Myocyte (in vitro differentiated cells): ENCODE results near the gene PGM2L1. TPM values are rescaled to one million over a fixed set of nuclear protein-coding genes. Genes with fewer than 3 reads are reported as not detected.
"Not testable (repeated sequence)": the region's sequence is repeated elsewhere in the genome, so short reads cannot be mapped to it uniquely, and the experiment has no call there.

ENCODE experiments used
- DNase-seq: peaks from one replicate; pipeline ENCODE4 v3.0.0-alpha.2; 2012; ENCODE audit warnings: low read depth
- total RNA-seq: library from RNA; depleted of rRNA; stranded (reverse); fragments of >200 nt; gene quantifications from 2 replicates; pipeline ENCODE4 v1.2.3, GENCODE V29; 2014

PGM2L1 gene
- total RNA-seq, 1 donor from 2014 or later, result 17.9 TPM

DNA sequence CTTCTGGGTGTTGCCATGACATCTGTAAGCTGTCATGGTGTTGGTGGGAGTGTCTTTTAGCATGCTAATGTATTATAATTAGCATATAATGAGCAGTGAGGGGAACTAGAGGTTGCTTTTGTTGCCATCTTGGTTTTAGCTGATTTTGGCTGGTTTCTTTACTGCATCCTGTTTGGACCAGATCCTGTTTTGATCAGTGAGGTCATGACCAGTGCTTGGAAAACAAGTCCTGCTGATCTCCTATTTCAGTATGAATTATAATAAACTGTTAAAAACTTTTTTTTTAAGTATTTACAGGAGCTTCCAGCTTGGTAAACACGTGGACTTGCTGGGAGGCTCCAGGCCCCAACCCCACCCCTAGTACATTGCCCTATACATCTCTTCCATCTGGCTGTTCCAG is 56.3 kb downstream of the PGM2L1 start:
- DNase-seq, result no peak

DNA sequence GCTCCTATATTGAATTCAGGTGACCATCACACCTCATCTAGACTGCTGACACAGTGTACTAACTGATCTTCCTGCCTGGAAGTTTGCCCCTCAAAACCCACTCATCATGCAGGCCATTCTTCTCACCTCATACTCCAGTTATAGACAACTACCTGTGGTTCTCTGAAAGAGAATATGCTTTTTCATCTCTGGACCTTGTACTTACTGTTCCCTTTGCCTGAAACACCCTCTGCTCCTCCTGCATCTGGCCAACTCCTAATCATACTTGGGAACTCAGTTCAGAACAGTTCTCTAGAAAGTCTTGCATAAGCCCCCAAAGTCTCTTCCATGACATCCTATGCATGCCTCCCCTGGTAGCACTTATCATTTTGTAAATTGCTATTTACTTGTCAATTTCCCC is 58.6 kb downstream of the PGM2L1 start:
- no peak for DNase-seq

DNA sequence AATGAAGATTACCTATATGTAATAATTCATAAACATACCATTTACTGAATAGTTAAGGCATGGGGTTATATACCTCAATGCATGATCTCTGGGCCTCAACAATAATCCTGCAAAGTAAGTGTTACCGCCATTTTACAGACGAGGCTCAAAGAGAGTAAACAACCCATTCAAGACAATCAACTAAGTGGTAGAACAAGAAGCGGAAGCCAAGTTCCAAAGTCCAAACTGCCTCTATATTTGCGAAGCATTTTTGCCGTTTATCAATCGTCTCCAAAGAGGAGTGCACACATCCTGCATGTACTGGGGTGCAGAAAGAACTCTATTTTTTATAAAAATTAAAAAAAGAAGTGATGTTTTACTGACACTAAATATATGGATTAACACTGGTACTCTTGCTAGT is 59.3 kb downstream of the PGM2L1 start:
- no peak for DNase-seq

DNA sequence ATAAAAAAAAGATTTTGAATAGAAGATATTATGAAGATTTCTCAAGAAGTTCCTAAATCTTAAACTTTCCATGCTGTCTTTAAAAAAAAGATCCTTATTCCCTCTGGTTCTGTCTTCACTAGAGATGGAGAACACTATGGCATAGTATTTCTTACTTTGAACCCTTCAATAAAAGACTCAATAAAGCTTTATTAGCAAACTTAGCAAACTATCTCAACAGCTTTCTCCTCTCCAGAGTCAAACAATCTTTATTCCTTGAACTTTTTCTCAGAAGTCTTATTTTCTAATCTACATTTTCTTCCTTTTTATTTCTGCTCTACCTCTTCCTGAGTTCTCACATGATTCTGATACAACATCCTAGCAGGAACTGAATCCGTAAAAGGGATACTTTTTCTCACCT is 65.0 kb downstream of the PGM2L1 start:
- DNase-seq, result no peak

DNA sequence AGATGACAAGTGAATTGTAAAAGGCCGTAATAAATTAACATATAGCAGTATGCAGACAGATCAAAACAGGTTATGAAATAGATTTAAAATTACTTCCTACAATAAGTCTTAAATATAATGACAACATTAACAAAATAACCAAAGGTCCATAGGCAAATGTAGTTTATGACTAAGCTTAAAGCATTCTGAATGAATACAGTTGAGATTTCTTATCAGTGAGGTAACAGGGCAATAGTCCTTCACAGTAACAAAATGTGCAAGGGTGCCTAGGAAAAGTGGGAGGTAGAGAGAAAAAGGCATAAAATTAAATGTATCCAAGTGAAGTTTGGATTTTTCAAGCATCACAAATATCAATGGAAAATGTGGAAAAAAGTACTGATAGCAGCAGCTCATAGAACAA is 65.9 kb downstream of the PGM2L1 start:
- DNase-seq, result no peak

DNA sequence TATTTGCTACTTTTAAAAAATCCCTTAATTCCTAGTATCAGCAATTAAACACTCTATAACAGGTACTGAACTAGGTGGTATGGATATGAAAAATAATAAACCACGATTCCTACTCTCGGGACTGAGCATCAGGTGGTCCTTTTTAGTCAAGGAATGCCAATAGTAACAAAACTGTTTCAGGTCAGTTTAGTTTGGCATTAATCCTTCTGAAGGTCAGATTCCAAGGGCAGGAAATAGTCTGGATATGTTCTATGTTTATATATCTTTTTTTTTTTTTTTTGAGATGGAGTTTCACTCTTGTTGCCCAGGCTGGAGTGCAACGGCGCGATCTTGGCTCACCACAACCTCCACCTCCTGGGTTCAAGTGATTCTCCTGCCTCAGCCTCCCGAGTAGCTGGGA is 67.2 kb downstream of the PGM2L1 start:
- DNase-seq, result not testable (repeated sequence)

DNA sequence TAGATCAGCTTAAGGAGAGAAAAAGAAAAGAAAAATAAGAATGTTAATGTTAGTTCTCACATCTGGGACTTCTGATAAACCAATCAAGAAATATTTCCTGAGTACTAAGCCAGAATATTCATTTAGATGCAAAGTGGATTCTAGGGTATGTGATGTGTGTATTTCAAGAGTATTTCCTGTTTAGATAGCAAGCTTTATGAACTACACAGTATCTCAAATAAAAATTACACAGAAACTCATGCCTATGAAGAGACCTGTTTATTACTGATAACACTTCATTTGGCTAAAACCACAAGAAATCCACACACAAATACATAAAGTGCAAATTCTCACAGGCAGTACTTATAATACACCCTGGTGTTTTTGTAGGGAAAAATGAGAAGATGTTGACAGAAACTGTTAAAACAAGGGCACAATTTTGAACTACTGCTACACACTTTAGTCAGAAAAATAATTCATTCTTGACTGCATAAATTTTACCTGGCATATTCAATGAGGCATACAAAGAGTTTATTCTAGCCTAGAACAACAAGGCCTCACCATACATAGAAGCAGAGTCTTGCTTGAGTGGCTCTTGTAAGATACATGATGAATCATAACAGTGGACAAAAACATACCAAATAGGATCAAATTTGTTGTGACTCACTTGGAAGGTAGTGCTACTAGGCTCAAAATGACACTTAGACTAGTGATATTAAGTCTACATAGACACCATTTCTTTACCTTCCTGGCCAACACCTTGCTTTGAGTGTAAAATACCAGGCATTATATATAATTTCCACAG is 68.0 kb downstream of the PGM2L1 start:
- DNase-seq, result no peak

DNA sequence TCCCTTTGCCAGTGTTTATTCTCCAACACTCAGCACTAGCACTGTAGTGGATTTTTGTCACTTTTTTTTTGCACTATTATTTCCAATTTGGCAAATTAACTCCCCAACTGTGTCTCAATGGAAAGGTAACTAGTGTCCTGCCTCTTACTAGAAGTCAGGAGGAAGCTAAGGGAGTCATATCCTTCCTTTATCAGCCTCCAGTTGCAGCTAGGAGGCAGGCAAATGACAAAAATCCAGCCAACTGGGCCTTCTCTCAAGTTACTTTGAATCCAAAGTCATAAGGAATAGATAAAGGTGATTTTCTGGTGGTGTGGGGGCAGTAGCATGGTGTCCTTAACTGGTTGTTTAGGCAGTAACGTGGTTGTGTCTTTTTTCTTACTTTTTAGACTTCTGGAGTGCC is 71.2 kb downstream of the PGM2L1 start:
- DNase-seq, result no peak

DNA sequence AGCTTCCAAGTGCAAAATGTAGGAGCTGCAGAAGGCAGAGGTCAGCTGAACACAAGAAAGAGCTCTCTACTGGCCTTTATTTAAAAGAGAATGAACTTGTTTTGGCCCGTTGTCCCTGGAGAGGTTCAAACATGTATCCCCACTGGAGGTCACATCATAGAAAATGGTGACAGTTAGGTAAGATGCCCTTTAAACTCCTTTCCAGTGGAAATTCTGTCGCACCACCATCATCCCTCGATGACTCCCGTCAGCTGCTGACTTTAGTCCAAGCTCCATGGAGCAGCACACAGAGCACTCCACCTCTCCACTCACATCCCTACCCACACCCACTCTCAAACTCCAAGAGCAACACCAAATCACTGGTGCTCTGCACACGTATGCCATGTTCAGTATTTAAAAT is 71.6 kb downstream of the PGM2L1 start:
- DNase-seq, result no peak

DNA sequence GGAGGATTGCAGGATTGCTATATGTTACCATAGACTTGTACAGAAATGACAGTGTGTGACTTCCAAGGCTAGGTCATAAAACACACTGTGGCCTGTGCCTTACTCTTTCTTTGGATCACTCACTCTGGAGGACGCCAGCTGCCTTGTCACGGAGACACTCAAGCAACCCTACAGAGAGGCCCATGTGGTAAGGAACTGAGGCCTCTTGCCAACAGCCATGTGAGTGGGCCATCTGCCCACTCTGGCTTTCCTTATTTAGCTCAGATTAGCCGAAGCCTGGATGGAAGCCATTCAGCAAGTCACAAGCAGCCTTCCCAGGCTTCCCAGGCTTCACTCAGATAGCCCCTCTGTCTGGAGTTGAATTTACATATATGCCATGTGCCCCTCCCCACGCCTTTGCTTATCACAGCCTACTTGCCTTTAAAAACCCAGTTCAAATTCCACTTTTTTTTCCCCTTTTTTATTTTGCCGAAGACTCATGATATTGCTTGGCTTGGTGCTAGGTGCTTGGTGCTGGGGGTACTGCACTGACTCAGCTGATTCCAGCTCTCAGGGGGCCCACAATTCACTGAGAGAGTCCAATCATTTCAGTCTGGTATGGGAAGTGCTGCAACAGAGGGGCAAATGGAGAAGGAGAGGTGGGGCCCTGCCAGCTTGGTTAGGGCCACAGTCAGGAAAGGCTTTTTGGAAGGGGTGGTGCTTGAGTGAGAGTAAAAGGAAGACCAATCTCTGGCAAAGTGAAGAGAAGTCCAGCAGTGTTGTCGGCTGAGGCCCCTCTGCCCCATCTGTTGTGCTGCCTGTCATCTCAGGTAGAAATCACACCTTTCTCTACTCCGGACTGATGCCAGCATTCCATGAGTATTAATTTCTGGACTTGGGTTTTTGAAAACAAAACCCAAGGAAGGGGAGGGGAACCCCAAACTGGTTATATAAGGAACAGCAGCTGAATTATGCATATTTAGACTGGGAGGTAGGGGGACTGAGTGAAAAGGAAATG is 72.3 kb downstream of the PGM2L1 start:
- peak; percentile 99 for DNase-seq

DNA sequence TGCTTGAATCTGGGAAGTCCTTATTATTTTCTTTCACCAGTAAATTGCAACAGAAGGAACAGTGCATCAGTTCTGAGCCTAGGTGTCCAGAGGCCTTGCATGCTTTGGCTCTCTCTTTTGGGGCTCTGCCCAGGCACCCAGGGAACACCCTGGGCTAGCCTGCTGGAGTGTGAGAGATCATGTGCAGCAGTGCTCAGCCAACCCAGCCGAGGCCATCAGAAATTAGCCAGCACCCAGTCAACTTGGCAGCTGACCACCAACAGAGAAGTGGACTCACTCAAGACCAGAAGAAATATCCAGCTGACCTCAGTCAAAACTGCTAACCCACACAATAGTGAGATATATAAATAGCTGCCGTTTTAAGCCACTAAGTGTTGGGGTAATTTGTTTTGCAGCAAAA is 75.6 kb downstream of the PGM2L1 start:
- DNase-seq, result peak; percentile 80

DNA sequence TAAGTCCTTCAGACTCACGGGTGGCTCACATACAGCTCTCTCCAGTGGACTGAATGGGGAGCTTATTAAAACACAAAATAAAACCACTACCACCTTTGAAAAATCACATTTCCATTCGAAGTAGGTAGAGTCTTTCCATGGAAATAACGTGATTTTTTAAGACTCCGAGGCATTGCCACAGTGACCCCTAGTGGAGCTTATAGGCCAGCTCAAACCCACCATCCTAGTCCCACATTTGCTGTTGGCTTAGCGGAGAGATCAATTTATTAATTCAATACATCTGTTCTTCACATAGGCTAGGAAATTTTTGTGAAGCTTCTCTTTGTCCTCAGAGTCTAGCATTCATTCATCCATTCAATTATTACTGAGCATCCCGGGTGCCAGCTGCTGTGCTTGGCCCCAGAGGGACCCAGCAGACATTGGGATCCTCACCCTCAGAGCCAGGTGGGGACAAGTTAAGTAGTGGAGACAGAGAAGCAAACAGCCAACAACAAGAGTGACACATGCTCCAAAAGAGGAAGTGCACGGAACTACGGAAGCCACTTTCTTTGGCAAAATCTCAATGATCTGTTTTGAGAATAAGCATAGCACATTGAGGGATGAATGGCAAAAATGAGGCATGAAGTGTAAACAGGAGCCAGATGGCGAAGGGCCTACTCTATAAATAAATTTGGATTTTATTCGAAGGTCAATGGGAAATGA is 76.6 kb downstream of the PGM2L1 start:
- DNase-seq, result peak; percentile 52

DNA sequence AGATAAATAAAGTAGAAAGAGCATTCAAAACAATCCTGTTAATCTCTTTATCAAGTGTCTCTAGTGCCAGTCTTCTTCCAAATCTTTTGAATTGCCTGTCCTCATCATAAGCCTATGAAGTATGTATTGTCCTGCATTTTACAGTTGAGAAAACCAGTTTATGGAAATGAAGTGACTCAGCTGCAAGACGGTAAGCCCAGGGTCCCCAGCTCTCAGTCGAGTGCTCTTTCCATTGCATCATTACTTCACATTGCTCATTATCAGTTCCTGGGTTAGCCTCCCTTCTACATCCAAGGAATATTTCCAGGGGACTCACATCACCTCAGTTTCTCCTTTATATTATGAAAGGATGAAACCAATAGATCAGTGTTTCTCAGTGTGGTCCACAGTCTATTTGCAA is 77.7 kb downstream of the PGM2L1 start:
- DNase-seq, result no peak

DNA sequence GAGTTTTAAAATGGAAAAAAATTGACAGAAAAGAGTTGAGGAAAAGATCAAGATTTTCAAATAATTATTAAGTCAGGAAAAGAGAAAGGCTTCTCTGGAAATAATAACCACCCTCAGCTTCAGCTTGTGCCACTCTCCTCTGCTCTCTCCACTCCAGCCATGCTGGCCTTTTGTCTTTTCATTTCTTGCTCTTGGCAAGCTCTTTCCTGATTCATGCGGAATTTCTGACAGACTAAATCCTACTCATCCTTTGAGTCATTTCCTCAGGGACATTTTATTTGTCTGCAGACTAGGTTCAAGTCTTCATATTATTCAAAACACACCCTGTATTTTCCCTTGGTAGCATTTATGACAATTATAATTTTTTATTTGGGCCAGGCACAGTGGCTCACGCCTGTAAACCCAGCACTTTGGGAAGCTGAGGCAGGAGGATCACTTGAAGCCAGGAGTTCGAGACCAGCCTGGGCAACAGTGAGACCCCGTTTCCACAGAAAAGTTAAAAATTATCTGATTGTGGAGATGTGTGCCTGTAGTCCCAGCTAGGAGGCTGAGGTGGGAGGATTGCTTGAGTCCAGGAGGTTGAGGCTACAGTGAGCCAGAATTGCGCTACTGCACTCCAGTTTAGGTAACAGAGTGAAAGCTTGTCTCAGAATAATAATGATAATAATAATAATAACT is 79.0 kb downstream of the PGM2L1 start:
- peak; percentile 88 for DNase-seq

DNA sequence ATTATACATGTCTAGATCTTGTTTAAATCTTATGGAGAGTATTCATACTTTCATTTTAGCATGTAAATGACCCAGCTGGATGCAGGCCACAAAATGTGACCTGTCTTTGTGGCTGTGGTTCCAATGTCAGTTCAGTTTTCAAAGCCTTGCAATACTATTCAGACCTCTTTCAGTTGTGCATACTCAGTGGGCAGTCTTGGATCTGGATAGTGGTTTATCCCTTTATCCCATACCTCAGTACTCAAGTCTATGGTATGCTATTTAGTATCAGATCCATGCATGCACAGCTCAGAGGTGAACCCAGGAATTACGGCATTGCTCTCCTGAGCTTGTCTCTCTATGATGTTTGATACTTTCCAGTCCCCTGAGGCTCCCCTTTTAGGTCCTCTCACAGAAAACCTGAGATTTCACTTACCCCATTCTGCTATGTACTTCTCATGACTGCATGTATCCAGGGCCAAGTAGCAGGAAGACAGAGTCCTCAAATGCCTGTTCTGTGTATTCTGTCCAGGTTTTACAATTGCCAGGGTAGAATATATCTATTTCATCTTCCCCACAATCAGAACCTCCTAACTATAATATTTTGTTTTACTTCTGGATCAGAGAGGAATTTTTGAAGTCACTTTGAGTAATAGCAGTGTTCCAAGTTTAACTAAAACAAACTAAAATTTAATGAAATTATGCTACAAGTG is 79.8 kb downstream of the PGM2L1 start:
- peak; percentile 46 for DNase-seq

DNA sequence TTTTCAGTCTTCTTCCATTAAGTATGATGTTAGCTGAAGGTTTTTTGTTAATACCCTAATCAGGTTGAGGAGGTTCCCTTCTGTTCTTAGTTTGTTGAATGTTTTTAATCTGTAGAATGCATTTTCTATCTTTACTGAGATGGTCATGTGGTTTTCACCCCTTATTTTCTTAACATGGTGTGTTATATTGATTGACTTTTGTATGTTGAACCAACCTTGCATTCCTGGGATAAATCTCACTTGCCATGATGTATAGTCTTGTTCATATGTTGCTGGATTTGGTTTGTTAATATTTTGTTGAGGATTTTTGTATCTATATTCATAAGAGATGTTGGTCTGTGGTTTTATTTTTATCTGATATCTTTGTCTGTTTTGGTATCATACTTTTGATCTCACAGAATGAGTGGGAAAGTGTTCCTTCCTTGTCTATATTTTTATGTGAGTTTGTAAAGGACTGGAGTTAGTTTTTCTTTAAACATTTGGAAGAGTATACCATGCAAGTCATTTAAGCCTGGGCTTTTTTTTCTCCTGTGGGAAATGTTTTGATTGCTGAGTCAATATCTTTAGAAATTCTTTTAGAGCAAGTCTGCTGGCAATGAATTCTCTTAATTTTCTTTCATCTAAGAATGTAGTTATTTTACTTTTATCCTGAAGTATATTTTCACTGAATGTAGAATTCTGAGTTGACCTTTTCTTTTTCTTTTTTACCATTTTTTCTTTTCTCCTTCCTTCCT is 81.3 kb downstream of the PGM2L1 start:
- no peak for DNase-seq

DNA sequence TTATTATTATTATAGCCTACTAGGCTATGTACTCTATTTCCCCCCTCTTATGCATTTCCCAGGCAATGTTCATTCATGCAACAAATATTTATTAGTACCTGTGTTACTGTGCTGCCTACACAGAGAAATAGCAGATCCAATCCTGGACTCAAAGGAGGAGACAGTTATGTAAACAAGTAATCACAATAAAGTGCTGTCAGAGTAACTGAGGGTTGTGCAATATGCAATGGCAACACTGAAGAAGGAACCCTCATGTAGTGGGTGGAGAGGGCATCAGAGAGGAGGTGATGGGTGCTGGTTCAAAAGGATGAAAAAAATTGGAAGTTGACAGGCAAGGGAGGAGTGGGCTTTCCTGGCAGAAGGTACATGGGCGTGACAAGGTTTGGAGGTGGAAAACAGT is 85.9 kb downstream of the PGM2L1 start:
- no peak for DNase-seq

DNA sequence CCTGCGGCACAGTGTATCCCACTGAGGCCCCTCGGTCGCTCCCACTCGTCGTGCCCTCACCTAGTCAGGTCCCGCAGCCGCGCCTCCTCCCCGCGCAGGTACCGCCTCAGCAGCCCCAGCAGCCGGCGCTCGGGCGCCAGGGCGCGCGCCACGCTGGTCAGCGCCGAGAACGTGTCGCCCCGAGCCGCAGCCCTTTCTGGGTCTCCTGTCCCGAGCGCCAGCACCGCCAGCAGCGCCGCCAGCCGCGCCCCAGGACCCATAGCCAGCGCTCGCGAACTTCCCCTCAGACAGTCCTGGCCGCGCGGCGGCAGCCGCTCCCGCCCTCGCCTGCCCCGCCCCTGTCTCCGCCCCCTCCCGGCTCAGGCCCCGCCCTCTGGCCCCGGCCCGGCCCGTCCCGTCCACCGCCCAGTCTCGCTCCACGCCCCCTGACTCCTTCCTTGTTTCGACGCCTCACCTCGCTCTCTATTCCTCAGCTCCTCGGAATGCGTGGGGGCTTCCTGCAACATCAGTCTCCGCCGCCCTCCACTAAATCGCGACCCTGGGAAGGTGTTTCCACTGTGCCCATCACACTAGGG is 86.8 kb downstream of the PGM2L1 start, which contains the start of gene P4HA3:
Gene P4HA3, minus strand, starts transcription at position 289 of the 575 bp plus-strand sequence. Its CDS starts 29 bp downstream, at position 260.
- DNase-seq, result no peak

DNA sequence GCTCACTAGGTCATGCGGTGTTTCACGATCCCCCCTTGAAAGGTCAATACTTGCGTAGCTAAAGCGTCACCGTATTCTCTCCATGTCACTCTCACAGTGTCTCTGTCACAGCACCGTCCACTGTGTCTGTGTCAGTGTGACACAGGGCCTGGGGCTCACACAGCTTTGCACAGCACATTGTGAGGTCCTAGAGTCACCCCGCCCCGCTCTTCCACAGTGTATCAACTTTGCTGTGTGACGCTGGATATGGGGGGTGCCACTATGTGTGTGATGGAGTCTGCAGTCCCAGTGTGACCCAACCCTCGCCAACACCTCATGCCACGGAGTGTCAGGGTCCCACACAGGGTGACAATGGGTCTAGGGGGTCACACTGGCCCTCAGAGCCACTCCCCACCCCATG is 87.4 kb downstream of the PGM2L1 start:
- DNase-seq, result no peak
